GM18511 (cell line): ENCODE results near the gene DNAJC11.

Experiments
- ATAC-seq: cut with Tn5 transposase; IDR thresholded peaks from one replicate; pipeline ENCODE4 v1.9.1; 2021; ENCODE audit warnings: mild to moderate bottlenecking, moderate library complexity; ENCODE audit not compliant: unreplicated experiment

DNAJC11 gene

GRCh38 chr1:6588128-6588892 lies 113.3 kb downstream of the DNAJC11 start:
- ATAC-seq: no peak

- no peak for ATAC-seq
Observed at GRCh38 chr1:6587261-6588005, 114.2 kb downstream of the DNAJC11 start.

- ATAC-seq: no peak
Observed at GRCh38 chr1:6586404-6586816, 115.2 kb downstream of the DNAJC11 start.

GRCh38 chr1:6585841-6586240 lies 115.8 kb downstream of the DNAJC11 start:
- no peak for ATAC-seq

- no peak for ATAC-seq
Observed at GRCh38 chr1:6585081-6585722, 116.4 kb downstream of the DNAJC11 start.
